ENCODE measurements around the gene SF3B3.

DNA sequence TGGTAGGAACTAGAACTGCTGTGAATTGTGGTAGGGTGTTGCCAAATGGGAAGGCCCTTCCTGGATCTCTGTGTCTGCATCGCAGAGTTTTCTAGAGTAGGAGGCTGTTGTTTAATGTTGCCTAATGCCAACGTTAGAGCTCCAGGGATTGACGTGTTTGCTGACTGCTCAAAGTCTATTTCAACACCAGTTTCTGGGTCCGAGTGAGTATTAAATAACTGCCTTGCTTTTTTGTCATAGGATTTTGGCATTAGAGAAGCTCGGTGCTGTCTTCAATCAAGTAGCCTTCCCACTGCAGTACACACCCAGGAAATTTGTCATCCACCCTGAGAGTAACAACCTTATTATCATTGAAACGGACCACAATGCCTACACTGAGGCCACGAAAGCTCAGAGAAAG is 40.0 kb downstream of the SF3B3 start:
- TF ChIP-seq, protein P1, sequence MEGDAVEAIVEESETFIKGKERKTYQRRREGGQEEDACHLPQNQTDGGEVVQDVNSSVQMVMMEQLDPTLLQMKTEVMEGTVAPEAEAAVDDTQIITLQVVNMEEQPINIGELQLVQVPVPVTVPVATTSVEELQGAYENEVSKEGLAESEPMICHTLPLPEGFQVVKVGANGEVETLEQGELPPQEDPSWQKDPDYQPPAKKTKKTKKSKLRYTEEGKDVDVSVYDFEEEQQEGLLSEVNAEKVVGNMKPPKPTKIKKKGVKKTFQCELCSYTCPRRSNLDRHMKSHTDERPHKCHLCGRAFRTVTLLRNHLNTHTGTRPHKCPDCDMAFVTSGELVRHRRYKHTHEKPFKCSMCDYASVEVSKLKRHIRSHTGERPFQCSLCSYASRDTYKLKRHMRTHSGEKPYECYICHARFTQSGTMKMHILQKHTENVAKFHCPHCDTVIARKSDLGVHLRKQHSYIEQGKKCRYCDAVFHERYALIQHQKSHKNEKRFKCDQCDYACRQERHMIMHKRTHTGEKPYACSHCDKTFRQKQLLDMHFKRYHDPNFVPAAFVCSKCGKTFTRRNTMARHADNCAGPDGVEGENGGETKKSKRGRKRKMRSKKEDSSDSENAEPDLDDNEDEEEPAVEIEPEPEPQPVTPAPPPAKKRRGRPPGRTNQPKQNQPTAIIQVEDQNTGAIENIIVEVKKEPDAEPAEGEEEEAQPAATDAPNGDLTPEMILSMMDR (IDR thresholded peaks at IDR 0.05; ENCODE audit: low read length), result no peak
- TF ChIP-seq EZH2 (optimal IDR thresholded peaks at IDR 0.05; ENCODE audit: low read depth, low read length), result no peak
